ENCODE data around the gene SCMH1.
A peak's percentile ranks its signal among the peaks of the same experiment; 100 is the strongest.

The SCMH1 gene

DNA sequence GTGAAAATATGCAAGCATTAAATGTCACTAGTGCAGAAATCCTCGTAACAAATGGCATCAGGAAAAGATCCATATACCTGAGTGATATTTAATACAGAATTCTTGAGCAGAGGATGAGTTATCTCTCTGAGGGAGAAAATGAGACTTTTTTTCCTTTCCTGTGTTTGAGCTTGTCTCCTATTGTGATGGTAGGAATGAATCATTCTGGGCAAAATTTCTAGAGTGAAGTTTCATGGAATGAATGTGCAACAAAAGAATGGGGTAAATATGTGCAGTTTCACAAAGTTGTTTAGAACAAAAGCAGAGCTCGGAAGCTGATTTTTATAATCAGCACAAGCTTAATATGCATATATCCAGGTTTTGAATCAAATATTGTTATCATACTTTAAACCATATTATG lies 258.0 kb downstream of the SCMH1 start:
- no peak for FAIRE-seq
- TF ChIP-seq POLR2A (IDR thresholded peaks at IDR 0.05; ENCODE audit: low read depth, low read length) (no peak), TAF1 (IDR thresholded peaks at IDR 0.05; ENCODE audit: borderline replicate concordance, low read depth, low read length) (no peak), POLR2AphosphoS5 (IDR thresholded peaks at IDR 0.05; ENCODE audit: low read depth, low read length) (no peak)
- DNase-seq (ENCODE audit: insufficient read length): no peak

GRCh38 chr1:40983286-40983685 lies 258.8 kb downstream of the SCMH1 start:
- no peak for TF ChIP-seq TAF1 (IDR thresholded peaks at IDR 0.05; ENCODE audit: borderline replicate concordance, low read depth, low read length)
- TF ChIP-seq POLR2A (IDR thresholded peaks at IDR 0.05; ENCODE audit: low read depth, low read length): no peak
- TF ChIP-seq POLR2AphosphoS5 (IDR thresholded peaks at IDR 0.05; ENCODE audit: low read depth, low read length): no peak
- DNase-seq (ENCODE audit: insufficient read length) (no peak), FAIRE-seq (no peak)

- no peak for FAIRE-seq
- TF ChIP-seq POLR2AphosphoS5 (IDR thresholded peaks at IDR 0.05; ENCODE audit: low read depth, low read length): no peak
- TF ChIP-seq TAF1 (IDR thresholded peaks at IDR 0.05; ENCODE audit: borderline replicate concordance, low read depth, low read length): no peak
- no peak for TF ChIP-seq POLR2A (IDR thresholded peaks at IDR 0.05; ENCODE audit: low read depth, low read length)
- DNase-seq (ENCODE audit: insufficient read length): no peak
Measured at GRCh38 chr1:40982721-40983120, 259.4 kb downstream of the SCMH1 start.

DNA sequence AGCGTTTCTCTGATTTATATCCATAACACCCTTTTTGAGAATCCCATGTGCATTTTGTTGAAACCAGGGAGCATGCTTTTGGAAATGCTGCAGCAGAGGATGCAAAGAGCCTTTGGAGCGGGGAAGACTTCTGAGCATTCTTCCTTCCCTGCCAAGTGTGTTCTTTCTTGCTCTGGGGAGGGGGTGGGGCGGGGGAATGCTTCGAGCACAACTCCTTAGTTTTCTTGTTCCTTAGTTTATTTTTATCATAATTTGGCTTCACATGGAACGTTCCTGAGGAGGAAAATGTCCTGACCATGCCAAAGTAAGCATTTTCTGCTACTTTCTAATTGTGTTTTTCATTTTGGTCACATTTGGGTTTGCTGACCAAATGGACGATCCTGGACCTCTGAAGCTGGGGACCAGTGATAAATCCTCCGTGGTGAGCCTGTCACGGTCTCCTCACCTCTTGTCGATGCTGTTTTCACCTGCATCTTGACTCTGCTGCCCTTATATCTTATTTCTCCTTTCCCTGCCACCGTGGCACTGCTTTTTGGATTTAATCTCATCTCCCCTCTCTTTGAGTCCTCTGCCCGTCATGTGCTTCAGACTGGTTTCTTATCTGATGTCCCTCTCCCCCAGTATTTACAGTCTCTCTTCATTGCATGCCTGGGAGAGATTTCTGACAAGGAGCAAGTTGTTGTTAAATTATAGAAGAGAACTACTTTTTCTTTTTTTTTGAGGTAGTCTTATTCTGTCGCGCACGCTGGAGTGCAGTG lies 260.2 kb downstream of the SCMH1 start:
- DNase-seq (ENCODE audit: insufficient read length): no peak
- no peak for FAIRE-seq
- no peak for TF ChIP-seq TAF1 (IDR thresholded peaks at IDR 0.05; ENCODE audit: borderline replicate concordance, low read depth, low read length)
- no peak for TF ChIP-seq POLR2AphosphoS5 (IDR thresholded peaks at IDR 0.05; ENCODE audit: low read depth, low read length)
- no peak for TF ChIP-seq POLR2A (IDR thresholded peaks at IDR 0.05; ENCODE audit: low read depth, low read length)

GRCh38 chr1:40980453-40981121 lies 261.5 kb downstream of the SCMH1 start:
- peak; percentile 5 for FAIRE-seq
- TF ChIP-seq POLR2A (IDR thresholded peaks at IDR 0.05; ENCODE audit: low read depth, low read length) (peak; percentile 52; the same call in 1 of the 2 replicates), POLR2AphosphoS5 (IDR thresholded peaks at IDR 0.05; ENCODE audit: low read depth, low read length) (0 out of 2 replicates have a peak, but pooled peaks have one; percentile 7), TAF1 (IDR thresholded peaks at IDR 0.05; ENCODE audit: borderline replicate concordance, low read depth, low read length) (no peak)
- peak; percentile 27 for DNase-seq (ENCODE audit: insufficient read length)

DNA sequence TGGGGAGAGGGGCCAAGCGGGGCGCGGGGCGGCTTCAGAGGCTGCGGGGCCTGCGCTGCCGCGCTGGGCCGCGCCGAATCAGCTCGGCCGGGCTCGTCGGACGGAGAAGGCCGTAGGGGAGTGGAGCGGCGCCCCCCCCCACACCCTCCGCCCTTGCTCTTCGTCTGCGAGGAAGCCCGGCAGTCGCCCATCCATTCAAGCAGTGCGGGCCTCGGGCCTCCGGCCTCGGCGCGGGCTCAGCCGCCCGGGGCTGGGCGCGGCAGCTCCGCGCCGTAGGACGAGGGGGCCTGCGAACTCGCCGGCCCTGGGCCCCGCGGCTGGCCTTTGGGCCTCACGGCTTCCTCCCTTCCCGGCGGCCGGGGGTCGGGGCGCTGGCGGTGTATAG lies 262.0 kb downstream of the SCMH1 start:
- TF ChIP-seq POLR2AphosphoS5 (IDR thresholded peaks at IDR 0.05; ENCODE audit: low read depth, low read length) (peak; percentile 35; the same call in 1 of the 2 replicates), TAF1 (IDR thresholded peaks at IDR 0.05; ENCODE audit: borderline replicate concordance, low read depth, low read length) (no peak)
- FAIRE-seq: no peak

DNA sequence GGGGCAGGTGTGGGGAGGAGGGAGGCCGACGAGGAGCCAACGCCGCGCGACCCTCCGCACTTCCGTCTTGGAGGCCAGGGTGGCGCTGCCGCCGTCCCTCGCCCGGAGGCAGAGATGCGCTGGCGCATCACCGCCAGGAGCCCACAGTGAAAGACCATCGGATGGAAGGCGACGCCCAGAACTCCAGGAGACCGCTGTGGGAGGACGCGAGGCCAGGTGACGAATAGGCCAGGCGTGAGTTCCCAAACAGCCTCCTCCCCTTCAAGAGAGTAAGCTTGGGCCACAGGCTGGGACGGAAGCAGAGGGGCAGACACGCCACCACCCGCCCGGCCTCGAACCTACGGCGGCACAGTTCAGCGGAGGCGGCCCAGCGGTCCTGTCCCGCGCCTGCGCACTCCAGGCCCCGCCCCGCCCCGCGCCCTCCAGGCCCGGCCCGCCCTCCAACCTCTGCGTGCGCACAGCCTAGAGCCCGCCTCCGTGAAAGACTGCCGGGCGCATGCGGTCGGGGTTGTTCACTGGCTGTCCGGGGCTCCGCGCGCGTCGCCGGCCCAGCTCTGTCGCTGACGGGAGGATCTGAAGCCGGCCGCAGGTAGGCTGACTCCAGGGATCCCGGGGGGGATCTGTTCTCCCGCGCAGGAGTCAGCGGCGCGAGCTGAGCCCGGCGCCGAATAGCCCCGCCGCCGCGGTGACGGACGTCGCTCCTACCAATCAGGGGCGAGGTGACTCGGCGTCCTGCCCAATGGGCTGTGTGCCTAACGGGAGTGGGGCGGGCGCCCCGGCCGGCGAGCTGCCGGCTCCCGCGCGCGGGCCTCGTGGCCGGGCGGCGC lies 262.7 kb downstream of the SCMH1 start, which contains the start of gene CTPS1:
Gene CTPS1 (plus strand): TSS at position 456 of the 827 bp plus-strand sequence. CDS start 3,595 bp downstream, outside the sequence.
- DNase-seq (ENCODE audit: insufficient read length): peak; percentile 96
- FAIRE-seq: peak; percentile 96
- peak; percentile 79 for TF ChIP-seq POLR2AphosphoS5 (IDR thresholded peaks at IDR 0.05; ENCODE audit: low read depth, low read length)
- TF ChIP-seq TAF1 (IDR thresholded peaks at IDR 0.05; ENCODE audit: borderline replicate concordance, low read depth, low read length): peak; percentile 45
- TF ChIP-seq POLR2A (IDR thresholded peaks at IDR 0.05; ENCODE audit: low read depth, low read length): peak; percentile 86

More for the DNA sequence above, 262.0 kb downstream of the SCMH1 start:
- DNase-seq (ENCODE audit: insufficient read length): no peak

DNA sequence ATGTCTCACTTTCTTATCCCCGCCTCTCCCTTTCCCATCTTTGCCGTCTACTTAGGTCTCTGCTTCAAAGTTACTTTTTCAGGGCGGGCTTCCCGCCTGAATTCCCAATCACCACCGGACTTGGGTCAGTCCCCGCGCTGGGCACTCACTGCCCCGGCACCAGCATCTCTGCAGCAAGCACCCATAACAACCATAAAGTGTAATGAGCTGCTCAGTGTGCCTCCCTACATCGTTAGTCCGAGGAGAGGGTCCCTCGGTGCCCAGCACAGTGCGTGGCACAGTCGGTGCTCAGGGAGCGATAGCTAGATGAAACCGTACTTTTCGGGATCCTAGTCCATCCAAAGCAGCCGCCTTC lies 263.2 kb downstream of the SCMH1 start:
- peak; percentile 30 for FAIRE-seq
- DNase-seq (ENCODE audit: insufficient read length): no peak
- TF ChIP-seq POLR2A (IDR thresholded peaks at IDR 0.05; ENCODE audit: low read depth, low read length) (no peak), POLR2AphosphoS5 (IDR thresholded peaks at IDR 0.05; ENCODE audit: low read depth, low read length) (no peak), TAF1 (IDR thresholded peaks at IDR 0.05; ENCODE audit: borderline replicate concordance, low read depth, low read length) (no peak)

GRCh38 chr1:40977716-40978115 lies 264.4 kb downstream of the SCMH1 start:
- no peak for DNase-seq (ENCODE audit: insufficient read length)
- no peak for FAIRE-seq

More at GRCh38 chr1:40977716-40978115, 264.4 kb downstream of the SCMH1 start:
- TF ChIP-seq POLR2A (IDR thresholded peaks at IDR 0.05; ENCODE audit: low read depth, low read length) (no peak), POLR2AphosphoS5 (IDR thresholded peaks at IDR 0.05; ENCODE audit: low read depth, low read length) (no peak), TAF1 (IDR thresholded peaks at IDR 0.05; ENCODE audit: borderline replicate concordance, low read depth, low read length) (no peak)
